ENCODE results near the gene ADCY9. TPM values are rescaled to one million over a fixed set of nuclear protein-coding genes. Genes with fewer than 3 reads are reported as not detected.
"Not testable (repeated sequence)": the region's sequence is repeated elsewhere in the genome, so short reads cannot be mapped to it uniquely, and the experiment has no call there.

Gene ADCY9
- total RNA-seq, 1 donor from 2014 or later = 43.2 TPM

DNA sequence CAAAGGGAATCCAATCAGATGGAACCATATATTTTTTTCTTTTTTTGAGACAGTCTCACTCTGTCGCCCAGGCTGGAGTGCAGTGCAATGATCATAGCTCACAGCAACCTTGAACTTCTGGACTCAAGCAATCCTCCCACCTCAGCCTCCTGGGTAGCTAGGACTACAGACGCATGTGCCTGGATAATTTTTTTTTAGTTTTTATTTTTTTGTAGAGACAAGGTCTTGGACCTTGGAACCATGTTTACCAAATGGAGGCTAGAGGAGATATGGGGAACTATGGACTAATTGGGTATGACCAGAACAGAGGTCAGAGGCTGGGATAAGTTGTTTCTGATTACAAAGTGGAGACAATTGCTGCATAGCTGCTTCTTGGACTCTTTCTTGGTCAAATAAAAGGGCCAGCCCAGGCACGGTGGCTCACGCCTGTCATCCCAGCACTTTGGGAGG is 41.2 kb upstream of the ADCY9 start:
- no peaks in the 10 kb centered on the region for H3K36me3 ChIP-seq
- no peak for DNase-seq
- no peaks in the 10 kb centered on the region for H3K4me1 ChIP-seq
- no peak for TF ChIP-seq CTCF (IDR thresholded peaks at IDR 0.05)
- no peak for ATAC-seq
- H3K9me3 ChIP-seq = no peaks in the 10 kb centered on the region
- no peak overlapping the region for H3K27ac ChIP-seq
- H3K4me3 ChIP-seq = no peak overlapping the region
- intact Hi-C loops (cut with DNase I) = no loop called here
- no peaks in the 10 kb centered on the region for H3K27me3 ChIP-seq (ENCODE audit: low read depth)

DNA sequence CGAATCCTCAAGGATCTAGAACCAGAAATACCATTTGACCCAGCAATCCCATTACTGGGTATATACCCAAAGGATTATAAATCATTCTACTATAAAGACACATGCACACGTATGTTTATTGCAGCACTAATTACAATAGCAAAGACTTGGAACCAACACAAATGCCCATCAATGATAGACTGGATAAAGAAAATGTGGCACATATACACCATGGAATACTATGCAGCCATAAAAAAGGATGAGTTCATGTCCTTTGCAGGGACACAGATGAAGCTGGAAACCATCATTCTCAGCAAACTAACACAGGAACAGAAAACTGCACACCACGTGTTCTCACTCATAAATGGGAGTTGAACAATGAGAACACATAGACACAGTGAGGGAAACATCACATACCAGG is 40.3 kb upstream of the ADCY9 start:
- ATAC-seq; H3K4me1 ChIP-seq; H3K4me3 ChIP-seq; H3K36me3 ChIP-seq; DNase-seq; H3K27me3 ChIP-seq (ENCODE audit: low read depth); intact Hi-C loops (cut with DNase I); H3K9me3 ChIP-seq; H3K27ac ChIP-seq: not testable (repeated sequence)

DNA sequence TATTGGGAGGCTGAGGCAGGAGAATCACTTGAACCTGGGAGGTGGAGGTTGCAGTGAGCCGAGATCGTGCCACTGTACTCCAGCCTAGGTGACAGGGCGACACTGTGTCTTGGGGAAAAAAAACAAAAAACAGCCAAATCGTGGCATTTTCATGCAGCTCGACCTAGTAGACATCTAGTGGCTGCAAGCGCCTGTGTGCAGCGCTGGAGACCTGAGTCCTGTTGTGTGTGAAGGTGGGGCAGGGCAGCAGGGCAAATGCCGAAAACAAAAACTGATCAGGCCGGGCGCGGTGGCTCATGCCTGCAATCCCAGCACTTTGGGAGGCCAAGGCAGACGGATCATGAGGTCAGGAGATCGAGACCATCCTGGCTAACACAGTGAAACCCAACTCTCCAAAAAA is 37.1 kb upstream of the ADCY9 start:
- H3K4me3 ChIP-seq; H3K36me3 ChIP-seq; H3K27me3 ChIP-seq (ENCODE audit: low read depth); DNase-seq; H3K4me1 ChIP-seq; H3K9me3 ChIP-seq; ATAC-seq; H3K27ac ChIP-seq; intact Hi-C loops (cut with DNase I): not testable (repeated sequence)

DNA sequence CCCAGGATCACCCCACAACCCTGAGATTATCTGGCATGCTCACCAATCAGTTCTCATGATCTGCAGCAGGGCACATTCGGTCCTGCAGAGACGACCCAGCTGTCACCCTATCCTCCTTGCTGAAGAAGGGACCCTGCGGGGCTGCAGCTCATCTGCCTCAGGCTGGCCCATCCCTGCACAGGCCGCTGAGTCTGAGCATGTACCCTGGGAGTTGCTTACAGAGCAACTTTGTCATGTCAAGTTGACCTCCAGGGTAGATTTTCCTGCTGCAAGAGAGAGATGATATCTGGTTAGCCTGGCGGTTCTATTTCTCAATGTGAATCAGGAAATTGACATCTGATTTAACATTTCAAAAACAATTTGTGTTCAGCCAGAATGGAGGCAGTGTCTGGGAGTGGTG is 36.0 kb upstream of the ADCY9 start:
- Histone ChIP-seq H3K36me3 (no peaks in the 10 kb centered on the region), H3K4me1 (no peaks in the 10 kb centered on the region), H3K9me3 (no peaks in the 10 kb centered on the region), H3K27ac (no peak overlapping the region), H3K4me3 (no peak overlapping the region), H3K27me3 (ENCODE audit: low read depth) (no peaks in the 10 kb centered on the region)
- no peak for ATAC-seq
- intact Hi-C loops (cut with DNase I) = no loop called here
- no peak for TF ChIP-seq CTCF (IDR thresholded peaks at IDR 0.05)
- DNase-seq = no peak

DNA sequence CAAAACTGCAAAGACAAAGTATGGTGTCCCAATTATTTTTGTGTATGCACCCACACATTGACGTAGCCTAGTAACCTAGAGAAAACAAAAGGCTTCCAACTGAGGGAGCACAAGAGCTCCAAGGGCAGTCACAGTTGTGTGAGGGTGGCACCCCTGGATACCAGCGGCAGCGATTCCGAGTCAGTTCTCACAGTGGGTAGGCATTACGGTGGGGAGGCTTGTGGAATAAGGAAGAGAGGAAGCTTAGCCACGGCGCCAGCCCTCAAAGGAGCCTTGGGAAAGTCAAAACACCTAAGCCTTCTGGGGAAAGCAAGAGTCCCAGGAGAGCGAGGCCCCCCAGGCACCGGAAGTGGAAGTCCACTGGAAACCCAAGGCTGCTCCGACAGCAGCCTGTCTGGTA is 31.0 kb upstream of the ADCY9 start:
- H3K36me3 ChIP-seq = no peaks in the 10 kb centered on the region
- H3K9me3 ChIP-seq = no peaks in the 10 kb centered on the region
- no peaks in the 10 kb centered on the region for H3K4me1 ChIP-seq
- ATAC-seq (no peak), DNase-seq (no peak)
- no peak overlapping the region for H3K4me3 ChIP-seq
- no peak for TF ChIP-seq CTCF (IDR thresholded peaks at IDR 0.05)
- H3K27me3 ChIP-seq (ENCODE audit: low read depth) = no peaks in the 10 kb centered on the region
- intact Hi-C loops (cut with DNase I) = no loop called here
- H3K27ac ChIP-seq = no peak overlapping the region

DNA sequence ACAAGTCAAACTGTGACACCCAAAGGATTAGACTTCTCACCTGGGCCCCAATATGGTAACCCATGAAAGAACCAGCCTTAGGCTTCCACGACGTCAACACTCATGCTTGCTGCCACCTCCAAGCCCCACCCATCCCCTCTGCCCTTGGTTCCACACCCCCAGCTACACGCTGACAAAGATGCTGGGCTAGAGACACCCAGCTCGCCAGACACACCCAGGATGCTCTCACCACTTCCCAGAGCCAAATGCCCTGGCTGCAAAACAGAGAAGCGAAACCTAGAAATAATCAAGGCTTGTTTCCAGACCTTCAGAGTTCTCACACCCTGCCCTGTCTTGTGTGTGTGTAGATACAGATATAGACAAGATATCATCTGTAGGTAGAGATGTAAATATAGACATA is 26.0 kb upstream of the ADCY9 start:
- H3K9me3 ChIP-seq = no peaks in the 10 kb centered on the region
- no peaks in the 10 kb centered on the region for H3K36me3 ChIP-seq
- no peaks in the 10 kb centered on the region for H3K27me3 ChIP-seq (ENCODE audit: low read depth)
- H3K4me3 ChIP-seq = no peak overlapping the region
- H3K4me1 ChIP-seq = no peaks in the 10 kb centered on the region
- intact Hi-C loops (cut with DNase I) = no loop called here
- H3K27ac ChIP-seq = no peak overlapping the region
- DNase-seq = peak; percentile 58
- TF ChIP-seq CTCF (IDR thresholded peaks at IDR 0.05) = no peak
- peak; percentile 56 to 84 for ATAC-seq

DNA sequence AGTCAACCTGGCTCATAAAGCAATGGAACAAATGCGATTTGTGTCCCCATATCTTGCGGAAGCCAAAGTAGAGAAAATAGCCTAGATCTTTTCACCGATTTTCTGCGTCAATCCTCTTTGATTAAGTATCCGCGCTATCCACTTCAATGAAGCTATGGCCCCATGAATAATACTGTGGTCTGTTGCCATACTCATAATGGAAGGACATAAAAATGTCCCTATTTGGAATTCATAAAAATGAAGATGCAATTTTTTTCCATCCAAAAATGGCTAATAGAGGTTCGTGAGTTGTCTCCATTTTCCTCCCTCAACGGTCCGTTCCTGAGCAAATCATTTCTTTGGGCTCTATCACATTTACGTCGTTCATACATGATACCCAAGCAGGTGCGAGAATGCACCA is 25.4 kb upstream of the ADCY9 start:
- Histone ChIP-seq H3K4me1 (no peaks in the 10 kb centered on the region), H3K27ac (no peak overlapping the region), H3K27me3 (ENCODE audit: low read depth) (no peaks in the 10 kb centered on the region), H3K36me3 (no peaks in the 10 kb centered on the region), H3K4me3 (no peak overlapping the region), H3K9me3 (no peaks in the 10 kb centered on the region)
- intact Hi-C loops (cut with DNase I) = no loop called here
- DNase-seq (no peak), ATAC-seq (no peak)
- no peak for TF ChIP-seq CTCF (IDR thresholded peaks at IDR 0.05)
